Measurements from ENCODE around the gene NEURL4.
A peak's percentile ranks its signal among the peaks of the same experiment; 100 is the strongest.

GRCh38 chr17:7323731-7324437 lies 5.3 kb downstream of the NEURL4 start:
- TF ChIP-seq CTCF (IDR thresholded peaks at IDR 0.05; ENCODE audit: borderline replicate concordance, extremely low read depth, low read length, poor library complexity, severe bottlenecking) (peak; percentile 67), EZH2 (IDR thresholded peaks at IDR 0.05; ENCODE audit: borderline replicate concordance, low read depth, low read length, severe bottlenecking) (no peak)

Measured in DND-41 (cell line).